ENCODE results near the gene COX6A1.

DNA sequence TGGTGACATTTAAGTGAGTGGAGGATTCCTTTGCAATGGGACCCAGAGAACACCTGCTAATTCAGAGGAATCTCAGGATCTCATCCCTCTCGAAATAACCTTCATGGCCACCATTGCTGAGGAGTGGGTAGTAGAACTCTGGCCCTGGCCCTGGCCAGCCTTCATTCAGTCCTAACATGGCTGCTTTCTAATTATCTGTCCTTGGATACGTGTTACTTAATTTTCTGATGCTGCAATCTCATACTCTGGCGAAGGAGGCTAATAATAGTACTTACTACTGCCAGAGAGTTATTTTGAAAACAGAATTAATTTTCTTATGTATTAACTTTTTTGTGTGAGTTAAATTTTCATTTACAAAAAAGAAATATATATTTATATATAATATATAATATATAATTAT lies 12.1 kb upstream of the COX6A1 start:
- no peak for TF ChIP-seq POLR2AphosphoS5 (IDR thresholded peaks at IDR 0.05)
- TF ChIP-seq, protein P1, sequence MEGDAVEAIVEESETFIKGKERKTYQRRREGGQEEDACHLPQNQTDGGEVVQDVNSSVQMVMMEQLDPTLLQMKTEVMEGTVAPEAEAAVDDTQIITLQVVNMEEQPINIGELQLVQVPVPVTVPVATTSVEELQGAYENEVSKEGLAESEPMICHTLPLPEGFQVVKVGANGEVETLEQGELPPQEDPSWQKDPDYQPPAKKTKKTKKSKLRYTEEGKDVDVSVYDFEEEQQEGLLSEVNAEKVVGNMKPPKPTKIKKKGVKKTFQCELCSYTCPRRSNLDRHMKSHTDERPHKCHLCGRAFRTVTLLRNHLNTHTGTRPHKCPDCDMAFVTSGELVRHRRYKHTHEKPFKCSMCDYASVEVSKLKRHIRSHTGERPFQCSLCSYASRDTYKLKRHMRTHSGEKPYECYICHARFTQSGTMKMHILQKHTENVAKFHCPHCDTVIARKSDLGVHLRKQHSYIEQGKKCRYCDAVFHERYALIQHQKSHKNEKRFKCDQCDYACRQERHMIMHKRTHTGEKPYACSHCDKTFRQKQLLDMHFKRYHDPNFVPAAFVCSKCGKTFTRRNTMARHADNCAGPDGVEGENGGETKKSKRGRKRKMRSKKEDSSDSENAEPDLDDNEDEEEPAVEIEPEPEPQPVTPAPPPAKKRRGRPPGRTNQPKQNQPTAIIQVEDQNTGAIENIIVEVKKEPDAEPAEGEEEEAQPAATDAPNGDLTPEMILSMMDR (IDR thresholded peaks at IDR 0.05; ENCODE audit: poor library complexity, severe bottlenecking), result no peak
- no peak for TF ChIP-seq EZH2 (IDR thresholded peaks at IDR 0.05; ENCODE audit: borderline replicate concordance, insufficient read depth, low read length, poor library complexity, severe bottlenecking)
- TF ChIP-seq MXI1 (conservative IDR thresholded peaks at IDR 0.05; ENCODE audit: poor library complexity, severe bottlenecking), result no peak
- no peak for TF ChIP-seq RAD21 (conservative IDR thresholded peaks at IDR 0.05)
- TF ChIP-seq, protein P2, sequence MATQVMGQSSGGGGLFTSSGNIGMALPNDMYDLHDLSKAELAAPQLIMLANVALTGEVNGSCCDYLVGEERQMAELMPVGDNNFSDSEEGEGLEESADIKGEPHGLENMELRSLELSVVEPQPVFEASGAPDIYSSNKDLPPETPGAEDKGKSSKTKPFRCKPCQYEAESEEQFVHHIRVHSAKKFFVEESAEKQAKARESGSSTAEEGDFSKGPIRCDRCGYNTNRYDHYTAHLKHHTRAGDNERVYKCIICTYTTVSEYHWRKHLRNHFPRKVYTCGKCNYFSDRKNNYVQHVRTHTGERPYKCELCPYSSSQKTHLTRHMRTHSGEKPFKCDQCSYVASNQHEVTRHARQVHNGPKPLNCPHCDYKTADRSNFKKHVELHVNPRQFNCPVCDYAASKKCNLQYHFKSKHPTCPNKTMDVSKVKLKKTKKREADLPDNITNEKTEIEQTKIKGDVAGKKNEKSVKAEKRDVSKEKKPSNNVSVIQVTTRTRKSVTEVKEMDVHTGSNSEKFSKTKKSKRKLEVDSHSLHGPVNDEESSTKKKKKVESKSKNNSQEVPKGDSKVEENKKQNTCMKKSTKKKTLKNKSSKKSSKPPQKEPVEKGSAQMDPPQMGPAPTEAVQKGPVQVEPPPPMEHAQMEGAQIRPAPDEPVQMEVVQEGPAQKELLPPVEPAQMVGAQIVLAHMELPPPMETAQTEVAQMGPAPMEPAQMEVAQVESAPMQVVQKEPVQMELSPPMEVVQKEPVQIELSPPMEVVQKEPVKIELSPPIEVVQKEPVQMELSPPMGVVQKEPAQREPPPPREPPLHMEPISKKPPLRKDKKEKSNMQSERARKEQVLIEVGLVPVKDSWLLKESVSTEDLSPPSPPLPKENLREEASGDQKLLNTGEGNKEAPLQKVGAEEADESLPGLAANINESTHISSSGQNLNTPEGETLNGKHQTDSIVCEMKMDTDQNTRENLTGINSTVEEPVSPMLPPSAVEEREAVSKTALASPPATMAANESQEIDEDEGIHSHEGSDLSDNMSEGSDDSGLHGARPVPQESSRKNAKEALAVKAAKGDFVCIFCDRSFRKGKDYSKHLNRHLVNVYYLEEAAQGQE (IDR thresholded peaks at IDR 0.05; ENCODE audit: borderline replicate concordance), result no peak

Measured in neural cell (in vitro differentiated cells).